ENCODE data around the gene YTHDC1. TPM values are rescaled to one million over a fixed set of nuclear protein-coding genes. Genes with fewer than 3 reads are reported as not detected.
"Not testable (repeated sequence)": the region's sequence is repeated elsewhere in the genome, so short reads cannot be mapped to it uniquely, and the experiment has no call there.

The YTHDC1 gene
- 38.5 and 43.7 TPM in 2 replicates for total RNA-seq (2014; rRNA removed; shearing (Covaris generic))
- polyA plus RNA-seq (2015; cell fraction: cytosol; rRNA removed): 32.8 and 39.8 TPM in 2 replicates
- 123 and 129 TPM in 2 replicates for polyA plus RNA-seq (2015; cell fraction: nucleus; rRNA removed)

GRCh38 chr4:68349649-68350360 lies at the start of gene YTHDC1:
YTHDC1 (minus strand) TSS chr4:68350090; CDS start chr4:68349753, 337 bp downstream.
- DNase-seq (ENCODE audit: low read depth): peak; percentile 93

GRCh38 chr4:68399306-68399705 lies 49.4 kb upstream of the YTHDC1 start:
- DNase-seq (ENCODE audit: low read depth): no peak

GRCh38 chr4:68396756-68397155 lies 46.9 kb upstream of the YTHDC1 start:
- DNase-seq (ENCODE audit: low read depth): no peak

GRCh38 chr4:68391436-68391835 lies 41.5 kb upstream of the YTHDC1 start:
- DNase-seq (ENCODE audit: low read depth): no peak

GRCh38 chr4:68390205-68390935 lies 40.5 kb upstream of the YTHDC1 start:
- DNase-seq (ENCODE audit: low read depth): no peak

GRCh38 chr4:68389386-68389913 lies 39.6 kb upstream of the YTHDC1 start:
- DNase-seq (ENCODE audit: low read depth): not testable (repeated sequence)

- DNase-seq (ENCODE audit: low read depth): no peak
Observed at GRCh38 chr4:68388347-68388865, 38.5 kb upstream of the YTHDC1 start.

- DNase-seq (ENCODE audit: low read depth): no peak
Observed at GRCh38 chr4:68385267-68385666, 35.4 kb upstream of the YTHDC1 start.

GRCh38 chr4:68383115-68383514 lies 33.2 kb upstream of the YTHDC1 start:
- DNase-seq (ENCODE audit: low read depth): no peak

- DNase-seq (ENCODE audit: low read depth): no peak
Observed at GRCh38 chr4:68378226-68378625, 28.3 kb upstream of the YTHDC1 start.

GRCh38 chr4:68375667-68376559 lies 26.0 kb upstream of the YTHDC1 start:
- peak; percentile 65 for DNase-seq (ENCODE audit: low read depth)

- DNase-seq (ENCODE audit: low read depth): no peak
Observed at GRCh38 chr4:68373513-68373912, 23.6 kb upstream of the YTHDC1 start.

GRCh38 chr4:68372588-68372987 lies 22.7 kb upstream of the YTHDC1 start:
- DNase-seq (ENCODE audit: low read depth): no peak

- peak; percentile 36 for DNase-seq (ENCODE audit: low read depth)
Observed at GRCh38 chr4:68369142-68369805, 19.4 kb upstream of the YTHDC1 start.

- peak; percentile 33 for DNase-seq (ENCODE audit: low read depth)
Observed at GRCh38 chr4:68368691-68369131, 18.8 kb upstream of the YTHDC1 start.

- no peak for DNase-seq (ENCODE audit: low read depth)
Observed at GRCh38 chr4:68367835-68368234, 17.9 kb upstream of the YTHDC1 start.

- DNase-seq (ENCODE audit: low read depth): no peak
Observed at GRCh38 chr4:68366600-68366999, 16.7 kb upstream of the YTHDC1 start.

GRCh38 chr4:68365068-68365467 lies 15.2 kb upstream of the YTHDC1 start:
- no peak for DNase-seq (ENCODE audit: low read depth)

- DNase-seq (ENCODE audit: low read depth): peak; percentile 65
Observed at GRCh38 chr4:68361146-68361589, 11.3 kb upstream of the YTHDC1 start.

All from HT1080 (cell line).